GM11168 (cell line): ENCODE results near the gene RGS3.

Source experiments
- in situ Hi-C: fragments of 300-500 bp; cut with MboI; formaldehyde crosslinking; loops from one replicate; pipeline ENCODE4 v1.12.0; 2022; ENCODE audit warnings: low sequenced_read_pairs; ENCODE audit not compliant: unreplicated experiment

The RGS3 gene

GRCh38 chr9:113525831-113526230 is 62.3 kb downstream of the RGS3 start:
- in situ Hi-C loops, result no loop called here

DNA sequence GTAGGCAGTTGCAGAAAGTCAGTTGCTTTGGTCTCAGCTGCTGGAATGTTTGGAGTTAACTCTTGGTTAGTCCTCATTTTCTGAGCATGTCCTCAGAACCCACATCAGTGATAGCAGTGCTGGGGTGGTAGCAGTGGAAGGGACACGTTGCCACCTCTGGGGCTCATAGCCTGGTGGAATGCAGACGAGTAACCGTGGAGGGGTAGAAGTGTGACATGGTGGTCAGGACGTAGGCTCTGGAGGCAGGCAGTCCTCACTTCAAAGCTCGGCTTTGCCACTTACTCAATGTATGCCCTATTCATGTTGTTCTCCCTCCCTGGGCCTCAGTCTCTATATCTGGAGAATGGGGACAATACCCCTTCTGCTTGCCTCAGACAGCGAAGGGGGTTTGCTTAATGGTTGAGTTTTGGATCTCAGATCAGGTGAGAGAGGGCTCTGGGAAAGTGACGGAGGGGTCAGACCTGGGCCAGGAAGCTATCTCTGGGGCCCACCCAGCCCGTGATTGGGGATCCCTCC is 62.8 kb downstream of the RGS3 start:
- in situ Hi-C loops, result no loop called here

DNA sequence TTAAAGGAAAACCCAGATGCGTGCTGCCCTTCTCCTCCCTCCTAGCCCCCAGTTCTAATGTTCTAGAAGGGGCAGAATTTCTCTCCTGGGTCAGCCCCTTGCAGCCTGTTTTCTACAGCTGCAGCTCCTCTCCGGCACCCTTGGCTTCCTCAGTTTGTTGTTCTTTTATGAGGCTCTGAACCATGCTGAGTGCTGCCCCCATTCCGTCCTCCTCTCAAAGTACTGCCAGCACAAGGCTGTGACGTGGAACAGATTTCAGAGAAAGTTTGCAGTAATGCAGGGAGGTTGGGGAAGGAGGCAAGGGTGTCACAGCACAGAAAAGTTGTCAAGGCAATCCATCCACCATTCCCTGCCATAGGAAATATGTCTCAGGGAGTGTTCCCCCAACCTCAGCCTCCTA is 63.3 kb downstream of the RGS3 start:
- in situ Hi-C loops, result no loop called here

DNA sequence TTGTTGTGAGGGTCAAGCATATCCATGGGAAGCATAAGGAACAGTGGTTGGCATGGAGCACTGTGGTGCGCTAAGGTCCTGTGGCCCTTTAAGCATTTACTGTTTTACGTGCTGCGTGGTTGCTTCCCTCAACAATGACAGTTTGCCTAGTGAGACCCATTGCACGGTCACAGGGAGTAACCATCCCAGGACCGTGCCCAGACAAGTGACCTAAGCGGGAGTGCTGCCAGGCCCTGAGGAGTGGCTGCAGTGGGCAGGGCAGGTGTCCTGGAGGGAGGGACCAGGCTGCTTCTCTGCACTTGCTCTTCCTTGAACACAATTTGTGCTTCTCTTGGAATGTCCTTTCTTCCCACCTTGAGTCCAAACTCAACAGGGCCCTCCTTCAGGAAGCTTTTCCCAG is 64.6 kb downstream of the RGS3 start:
- in situ Hi-C loops, result no loop called here

DNA sequence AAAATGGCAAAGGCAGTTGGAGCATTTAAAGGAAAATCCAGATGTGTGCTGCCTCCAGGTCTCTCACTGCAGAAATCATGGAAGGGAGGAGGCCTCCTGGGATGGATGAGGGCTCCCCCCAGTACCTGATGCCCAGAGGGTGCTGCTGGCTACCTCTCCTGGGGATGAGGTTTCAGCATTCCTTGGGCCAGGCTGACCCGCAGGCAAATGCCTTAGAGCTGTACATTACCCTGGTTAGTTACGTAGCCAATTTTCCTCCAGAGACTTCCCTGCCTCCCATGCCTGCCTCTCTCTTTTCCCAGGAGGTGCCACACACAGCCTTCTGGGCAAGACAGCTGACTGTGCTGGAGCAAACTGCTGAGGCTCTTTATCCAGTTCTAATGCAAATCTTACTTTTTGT is 65.3 kb downstream of the RGS3 start:
- in situ Hi-C loops, result no loop called here

- in situ Hi-C loops, result no loop called here
Measured at GRCh38 chr9:113529336-113530009, 65.9 kb downstream of the RGS3 start.

DNA sequence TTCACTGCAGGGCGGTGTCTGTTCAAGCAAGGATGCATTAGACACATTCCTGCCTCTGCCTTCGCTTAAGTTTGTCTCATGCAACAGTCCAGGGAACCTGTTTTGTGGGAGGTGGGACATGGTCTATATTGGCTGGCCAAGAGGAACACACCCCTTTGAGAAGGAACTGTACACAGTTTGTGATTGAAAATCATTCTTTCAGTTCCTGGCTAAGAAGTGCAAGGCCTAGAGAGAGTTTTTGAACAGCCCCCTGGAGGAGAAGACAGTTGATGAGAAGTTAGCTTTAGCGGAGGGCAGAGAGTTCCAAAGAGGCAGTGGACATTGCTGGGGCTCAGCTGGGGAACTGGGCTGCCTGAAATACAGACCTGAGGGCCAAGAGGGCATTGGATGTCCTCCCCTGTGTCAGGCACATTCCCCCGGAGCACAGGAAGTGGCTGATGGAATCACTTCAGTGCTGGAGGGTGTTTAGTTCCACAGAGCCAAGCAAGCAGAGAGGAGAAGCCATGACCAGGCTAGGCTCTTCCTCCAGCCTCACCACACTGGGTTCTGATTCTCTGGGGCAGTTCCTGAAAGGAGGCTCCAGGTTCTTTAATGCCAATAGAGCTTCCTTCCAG is 66.6 kb downstream of the RGS3 start:
- in situ Hi-C loops, result no loop called here

DNA sequence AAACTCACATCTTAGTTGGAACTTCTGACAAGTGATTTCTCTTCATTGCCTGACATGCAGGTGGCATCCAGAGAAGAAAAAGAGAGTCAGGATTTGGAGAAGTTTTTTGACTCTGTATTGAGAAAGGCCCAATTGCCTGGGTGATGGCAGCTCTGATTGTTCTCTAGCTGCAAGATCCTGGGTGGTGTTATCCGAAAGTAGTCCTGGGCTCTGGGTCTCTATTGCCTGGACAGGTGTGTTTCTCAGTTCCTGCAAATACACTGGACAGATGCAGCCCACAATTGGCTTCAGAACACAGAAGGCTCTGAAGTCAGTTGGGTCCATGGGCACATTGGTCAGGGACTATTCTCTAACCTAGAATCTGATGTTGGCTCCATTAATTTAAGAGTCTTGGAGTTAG is 67.4 kb downstream of the RGS3 start:
- in situ Hi-C loops, result no loop called here

DNA sequence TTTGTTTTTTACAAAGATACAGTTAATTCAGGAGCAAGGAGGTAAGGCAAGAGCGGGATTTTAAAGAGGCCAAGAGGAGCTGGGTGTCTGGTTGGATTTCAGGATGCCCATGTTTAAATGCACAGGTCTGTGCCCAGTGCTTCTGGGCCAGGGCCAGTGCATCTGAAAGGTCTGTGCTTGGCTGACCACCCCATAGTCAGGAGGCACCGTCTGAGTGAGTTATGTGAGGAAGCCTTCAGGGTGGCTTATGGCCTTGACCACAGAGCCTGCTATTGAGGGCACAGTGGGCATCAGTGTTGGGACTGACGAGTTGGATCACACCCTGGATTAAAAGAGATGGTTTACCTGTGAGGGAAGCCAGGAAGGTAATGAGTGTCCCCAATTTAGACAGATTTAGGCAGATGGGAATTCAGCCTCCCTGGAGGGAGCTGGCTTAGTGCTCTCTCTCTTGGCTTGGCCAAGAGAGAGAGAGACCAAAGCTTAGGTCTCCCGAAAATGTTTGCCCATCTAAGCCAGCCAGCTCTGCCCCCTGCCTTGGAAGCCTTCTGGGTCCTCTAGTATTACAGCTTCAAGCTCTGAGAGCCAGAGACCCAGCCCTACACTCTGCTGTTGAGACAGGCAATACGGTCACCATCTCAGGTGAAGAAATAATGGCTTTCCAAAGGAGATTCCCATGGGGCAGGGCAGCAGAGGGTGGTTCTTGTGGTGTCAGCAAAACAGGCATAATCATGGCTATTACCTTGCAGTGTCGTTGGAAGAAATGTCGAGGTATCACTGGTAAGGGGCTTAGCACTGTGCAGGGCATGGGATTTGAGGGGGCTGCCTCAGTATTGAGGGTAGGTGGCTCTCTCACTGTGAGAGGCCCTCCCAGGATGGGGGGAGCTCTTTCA is 68.6 kb downstream of the RGS3 start:
- in situ Hi-C loops, result no loop called here

DNA sequence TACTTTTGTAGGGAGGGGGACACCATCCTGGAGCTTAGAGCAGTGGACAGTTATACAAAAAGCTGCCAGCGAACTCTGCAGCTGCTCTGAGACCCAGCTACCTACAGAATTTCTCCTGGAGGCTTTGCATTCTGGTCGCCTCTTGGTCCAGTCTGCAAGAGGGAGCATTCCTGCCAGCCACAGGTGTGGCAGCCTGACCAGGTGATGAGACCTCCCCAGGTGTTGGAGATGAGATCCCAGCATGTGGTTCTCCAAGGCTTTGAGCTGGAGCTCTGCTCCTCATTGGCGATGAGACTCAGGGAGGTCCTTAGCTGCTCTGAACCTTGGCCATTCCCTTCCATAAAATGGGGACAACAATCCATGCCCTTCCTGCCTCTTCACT is 69.3 kb downstream of the RGS3 start:
- in situ Hi-C loops, result no loop called here

GRCh38 chr9:113533335-113534225 is 70.1 kb downstream of the RGS3 start:
- in situ Hi-C loops, result no loop called here

GRCh38 chr9:113535756-113536155 is 72.2 kb downstream of the RGS3 start:
- in situ Hi-C loops, result no loop called here

GRCh38 chr9:113536166-113536482 is 72.6 kb downstream of the RGS3 start:
- in situ Hi-C loops, result no loop called here

GRCh38 chr9:113536483-113537228 is 73.1 kb downstream of the RGS3 start:
- in situ Hi-C loops, result no loop called here

DNA sequence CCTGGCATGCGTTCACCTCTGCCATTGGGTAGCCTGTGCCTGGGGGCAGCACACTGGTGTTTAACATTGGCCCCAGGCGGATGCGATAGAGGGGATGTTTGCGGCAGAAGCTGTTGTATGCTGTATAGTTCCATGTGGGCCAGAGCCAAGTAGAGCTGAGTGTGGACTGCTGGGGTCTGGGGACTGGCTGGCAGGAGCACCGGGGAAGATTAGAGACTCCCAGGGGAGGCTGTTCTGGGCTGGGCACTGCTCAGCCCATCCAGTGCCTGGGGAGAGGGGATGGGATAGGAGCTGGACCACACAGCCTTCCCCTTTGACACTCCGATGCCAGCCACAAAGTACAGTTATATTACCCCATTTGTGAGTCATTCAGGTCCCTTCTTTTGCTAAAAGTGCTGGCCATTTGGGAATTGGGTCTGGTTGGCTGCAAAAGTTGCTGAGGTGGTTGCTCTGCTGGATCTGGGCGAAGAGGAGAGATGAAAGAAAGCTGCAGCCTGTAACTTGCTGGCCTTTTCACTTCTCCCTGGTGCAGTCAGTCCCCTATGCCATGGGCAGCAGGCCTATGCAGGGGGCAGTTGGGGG is 73.8 kb downstream of the RGS3 start:
- in situ Hi-C loops, result no loop called here

DNA sequence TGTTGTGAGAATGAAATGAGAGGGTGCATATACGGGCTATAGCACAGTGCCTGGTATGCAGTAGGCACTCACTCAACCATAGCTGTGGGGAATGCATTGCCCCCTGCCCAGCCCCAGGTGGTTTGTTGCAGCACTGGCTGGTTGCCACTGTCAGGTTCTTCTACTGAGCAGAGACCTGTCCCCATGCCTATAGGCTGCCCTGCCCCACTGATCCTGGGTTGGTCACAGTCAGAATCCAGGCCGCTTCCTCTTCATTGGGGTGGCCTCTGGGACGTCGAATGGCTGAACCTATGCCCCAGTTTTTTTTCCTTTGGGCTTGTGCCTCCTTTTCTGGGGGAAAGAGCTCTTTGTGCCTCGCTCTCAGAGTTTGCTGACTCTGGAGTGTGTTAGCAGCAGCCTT is 74.6 kb downstream of the RGS3 start:
- in situ Hi-C loops, result no loop called here

GRCh38 chr9:113538701-113539430 is 75.3 kb downstream of the RGS3 start:
- in situ Hi-C loops, result no loop called here

DNA sequence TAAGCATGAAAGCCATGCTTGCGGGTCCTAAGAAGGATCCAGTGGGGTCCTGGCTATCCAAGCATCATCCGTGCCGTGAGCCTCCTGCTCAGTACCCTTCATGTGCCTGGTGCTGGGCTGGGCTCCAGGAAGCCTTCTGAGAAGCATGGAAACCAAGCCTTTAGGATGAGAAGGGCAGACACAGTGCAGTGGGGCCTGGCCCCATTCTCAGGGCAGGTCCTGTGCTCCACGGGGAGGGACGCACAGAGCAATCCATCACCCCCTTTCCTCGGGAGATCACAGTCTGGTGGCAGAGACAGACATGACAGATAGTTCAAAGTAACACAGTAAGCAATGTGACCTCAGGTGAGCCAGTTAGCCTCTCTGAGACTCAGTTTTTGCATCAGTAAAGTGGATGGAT is 76.9 kb downstream of the RGS3 start:
- in situ Hi-C loops, result no loop called here
